Stimulated activated CD8-positive, alpha-beta memory T cell treated with anti-CD3 and anti-CD28 coated beads, Interleukin-12 subunit alpha, Interleukin-12 subunit beta, amount 100 ng/mL, for 4 hours (primary cell): ENCODE results near the gene PRELID1.

Experiments
- DNase-seq: peaks from one replicate; pipeline ENCODE4 v3.0.0-alpha.2; 2020; ENCODE audit warnings: low read depth

PRELID1 gene

GRCh38 chr5:177313561-177314259 lies 10.1 kb downstream of the PRELID1 start:
- no peak for DNase-seq

GRCh38 chr5:177314376-177315342 lies 11.1 kb downstream of the PRELID1 start:
- no peak for DNase-seq

- no peak for DNase-seq
Measured at GRCh38 chr5:177315411-177315810, 11.8 kb downstream of the PRELID1 start.

- DNase-seq: no peak
Measured at GRCh38 chr5:177316005-177316404, 12.4 kb downstream of the PRELID1 start.

- peak; percentile 53 for DNase-seq
Measured at GRCh38 chr5:177317959-177318377, 14.4 kb downstream of the PRELID1 start.

- DNase-seq: no peak
Measured at GRCh38 chr5:177319913-177320588, 16.5 kb downstream of the PRELID1 start.

- no peak for DNase-seq
Measured at GRCh38 chr5:177320879-177321278, 17.3 kb downstream of the PRELID1 start.

- no peak for DNase-seq
Measured at GRCh38 chr5:177325868-177326381, 22.3 kb downstream of the PRELID1 start.

- DNase-seq: no peak
Measured at GRCh38 chr5:177327539-177328522, 24.2 kb downstream of the PRELID1 start.

GRCh38 chr5:177328545-177329231 lies 25.1 kb downstream of the PRELID1 start:
- DNase-seq: no peak

- DNase-seq: no peak
Measured at GRCh38 chr5:177329883-177330282, 26.3 kb downstream of the PRELID1 start.

GRCh38 chr5:177330991-177331842 lies 27.6 kb downstream of the PRELID1 start:
- no peak for DNase-seq

GRCh38 chr5:177332031-177332895 lies 28.7 kb downstream of the PRELID1 start:
- no peak for DNase-seq

- DNase-seq: no peak
Measured at GRCh38 chr5:177332896-177333260, 29.3 kb downstream of the PRELID1 start.

- DNase-seq: no peak
Measured at GRCh38 chr5:177333420-177334154, 30.0 kb downstream of the PRELID1 start.

GRCh38 chr5:177334155-177334551 lies 30.6 kb downstream of the PRELID1 start:
- no peak for DNase-seq

- DNase-seq: no peak
Measured at GRCh38 chr5:177334781-177335700, 31.4 kb downstream of the PRELID1 start.
